H9 (cell line): Measurements from ENCODE around the gene TKTL1. TPM values are rescaled to one million over a fixed set of nuclear protein-coding genes. Genes with fewer than 3 reads are reported as not detected.

Experiments
- DNase-seq: peaks from one replicate; pipeline ENCODE4 v3.0.0-alpha.2; 2017
- H2AFZ ChIP-seq: one replicate; pipeline ENCODE4 v1.6.1; 2013; ENCODE audit warnings: mild to moderate bottlenecking, low read length, control low read depth, moderate library complexity
- H2AK5ac ChIP-seq: 2 replicates; pipeline ENCODE4 v1.6.1; 2013; ENCODE audit warnings: low read length, control low read depth, mixed read lengths; ENCODE audit not compliant: insufficient read length
- H2BK120ac ChIP-seq: one replicate; pipeline ENCODE4 v1.6.1; 2013; ENCODE audit warnings: low read depth, mild to moderate bottlenecking, low read length, control low read depth, inconsistent platforms; ENCODE audit not compliant: poor library complexity, severe bottlenecking
- H2BK12ac ChIP-seq: 2 replicates; pipeline ENCODE4 v1.6.1; 2013; ENCODE audit warnings: low read length, control low read depth, mixed read lengths, low read depth; ENCODE audit not compliant: insufficient read length
- H2BK15ac ChIP-seq: 2 replicates; pipeline ENCODE4 v1.6.1; 2013; ENCODE audit warnings: low read depth, low read length, control low read depth
- H2BK20ac ChIP-seq: one replicate; pipeline ENCODE4 v1.6.1; 2013; ENCODE audit warnings: low read depth, mild to moderate bottlenecking, low read length, control low read depth, inconsistent platforms; ENCODE audit not compliant: poor library complexity, severe bottlenecking
- H2BK5ac ChIP-seq: 2 replicates; pipeline ENCODE4 v1.6.1; 2013; ENCODE audit warnings: low read length, control low read depth, mixed read lengths; ENCODE audit not compliant: insufficient read length
- H3K14ac ChIP-seq: 2 replicates; pipeline ENCODE4 v1.6.1; 2013; ENCODE audit warnings: low read length, control low read depth; ENCODE audit not compliant: insufficient read depth
- H3K18ac ChIP-seq: 2 replicates; pipeline ENCODE4 v1.6.1; 2013; ENCODE audit warnings: low read depth, mild to moderate bottlenecking, mixed read lengths, low read length, control low read depth; ENCODE audit not compliant: insufficient read length
- H3K23ac ChIP-seq: 2 replicates; pipeline ENCODE4 v1.6.1; 2013; ENCODE audit warnings: low read length, control low read depth, mixed read lengths, low read depth; ENCODE audit not compliant: insufficient read length
- H3K23me2 ChIP-seq: 2 replicates; pipeline ENCODE4 v1.6.1; 2013; ENCODE audit warnings: low read depth, mild to moderate bottlenecking, mixed read lengths, low read length, control low read depth; ENCODE audit not compliant: insufficient read length, poor library complexity, severe bottlenecking
- H3K27ac ChIP-seq: 2 replicates; pipeline ENCODE4 v1.5.1; 2013; ENCODE audit warnings: low read length, control low read depth, mixed read lengths, low read depth; ENCODE audit not compliant: insufficient read length
- H3K27me3 ChIP-seq: 2 replicates; pipeline ENCODE4 v1.6.1; 2013; ENCODE audit warnings: low read length, control low read depth, inconsistent platforms; ENCODE audit not compliant: insufficient read depth
- H3K4ac ChIP-seq: 2 replicates; pipeline ENCODE4 v1.6.1; 2013; ENCODE audit warnings: low read depth, mild to moderate bottlenecking, control low read depth, inconsistent platforms, low read length, moderate library complexity
- H3K4me1 ChIP-seq: 2 replicates; pipeline ENCODE4 v1.6.1; 2013; ENCODE audit warnings: low read length, control low read depth, inconsistent platforms; ENCODE audit not compliant: insufficient read depth
- H3K4me2 ChIP-seq: 2 replicates; pipeline ENCODE4 v1.6.1; 2013; ENCODE audit warnings: low read length, control low read depth, mixed read lengths; ENCODE audit not compliant: insufficient read length, insufficient read depth
- H3K56ac ChIP-seq: 2 replicates; pipeline ENCODE4 v1.6.1; 2013; ENCODE audit warnings: low read depth, mild to moderate bottlenecking, mixed read lengths, low read length, control low read depth; ENCODE audit not compliant: insufficient read length
- H3K79me1 ChIP-seq: 2 replicates; pipeline ENCODE4 v1.6.1; 2013; ENCODE audit warnings: low read depth, mild to moderate bottlenecking, moderate library complexity, low read length, control low read depth, inconsistent platforms; ENCODE audit not compliant: insufficient read depth, poor library complexity, severe bottlenecking
- H3K79me2 ChIP-seq: 2 replicates; pipeline ENCODE4 v1.6.1; 2013; ENCODE audit warnings: low read length, control low read depth, inconsistent platforms; ENCODE audit not compliant: insufficient read depth
- H3K9ac ChIP-seq: 2 replicates; pipeline ENCODE4 v1.6.1; 2013; ENCODE audit warnings: low read length, control low read depth, mixed read lengths; ENCODE audit not compliant: insufficient read length; ENCODE audit errors: extremely low read depth
- H3K9me3 ChIP-seq: one replicate; pipeline ENCODE4 v1.6.1; 2013; ENCODE audit warnings: low read depth, low read length, inconsistent platforms; ENCODE audit not compliant: control insufficient read depth
- H3T11ph ChIP-seq: one replicate; pipeline ENCODE4 v1.6.1; 2013; ENCODE audit warnings: mild to moderate bottlenecking, low read length, control low read depth, inconsistent platforms
- H4K20me1 ChIP-seq: one replicate; pipeline ENCODE4 v1.6.1; 2013; ENCODE audit not compliant: control insufficient read depth, insufficient read length, insufficient read depth
- H4K5ac ChIP-seq: 2 replicates; pipeline ENCODE4 v1.6.1; 2013; ENCODE audit warnings: low read depth, mild to moderate bottlenecking, mixed read lengths, low read length, control low read depth; ENCODE audit not compliant: insufficient read length
- H4K8ac ChIP-seq: replicated peaks from 2 replicates; pipeline ENCODE4 v1.6.1; 2013; ENCODE audit warnings: low read length, control low read depth, mixed read lengths, low read depth; ENCODE audit not compliant: insufficient read length
- H4K91ac ChIP-seq: 2 replicates; pipeline ENCODE4 v1.6.1; 2013; ENCODE audit warnings: low read depth, mild to moderate bottlenecking, moderate library complexity, mixed read lengths, low read length, control low read depth; ENCODE audit not compliant: insufficient read length
- H3K27ac Mint-ChIP-seq, 3 experiments: 2 replicates in 2 of 3; 3 replicates in 1 of 3; pipeline ENCODE4 v1.8.0; 2020 to 2021; ENCODE audit warnings: mixed read lengths in 3 of 3, mild to moderate bottlenecking in 1 of 3, moderate library complexity in 1 of 3
- H3K27me3 Mint-ChIP-seq: 2 replicates; pipeline ENCODE4 v1.8.0; 2021; ENCODE audit warnings: low read depth, mild to moderate bottlenecking, moderate library complexity, mixed read lengths
- H3K36me3 Mint-ChIP-seq, 3 experiments: 2 replicates in 2 of 3; 3 replicates in 1 of 3; pipeline ENCODE4 v1.8.0; 2020 to 2021; ENCODE audit warnings: low read depth in 3 of 3, mixed read lengths in 3 of 3; ENCODE audit not compliant: insufficient read depth in 1 of 3
- H3K4me1 Mint-ChIP-seq, 2 experiments: 2 replicates each; pipeline ENCODE4 v1.8.0; 2020; ENCODE audit warnings: mixed read lengths in 2 of 2
- H3K4me3 Mint-ChIP-seq, 2 experiments: 2 replicates in 1 of 2; 3 replicates in 1 of 2; pipeline ENCODE4 v1.8.0; 2020 to 2021; ENCODE audit warnings: mild to moderate bottlenecking in 2 of 2, mixed read lengths in 2 of 2, moderate library complexity in 1 of 2
- H3K9me3 Mint-ChIP-seq, 2 experiments: 2 replicates in 1 of 2; 3 replicates in 1 of 2; pipeline ENCODE4 v1.8.0; 2020; ENCODE audit warnings: mild to moderate bottlenecking in 2 of 2, mixed read lengths in 2 of 2, moderate library complexity in 1 of 2
- WGBS: extraction: QIAGEN DNeasy Blood & Tissue Kit; methylation state at CpG from one replicate; pipeline ENCODE4 v1.1.7; 2013; ENCODE audit warnings: missing lambda C conversion rate, low lambda C conversion rate, mixed read lengths; ENCODE audit not compliant: insufficient read length; ENCODE audit errors: extremely low coverage; 5-methylcytosine and 5-hydroxymethylcytosine counted together
- total RNA-seq: library from RNA; stranded (reverse); gene quantifications from 2 replicates; pipeline ENCODE4 v1.2.1, GENCODE V29; 2021
- TF ChIP-seq, protein P1 (sequence below): fragments of 200-600 bp; sonication (generic); conservative IDR thresholded peaks from 3 replicates; pipeline ENCODE4 v1.8.0; 2021; ENCODE audit warnings: antibody characterized with exemption, mild to moderate bottlenecking

The TKTL1 gene
- total RNA-seq, 1 experiment from 2014 or later: not detected

DNA sequence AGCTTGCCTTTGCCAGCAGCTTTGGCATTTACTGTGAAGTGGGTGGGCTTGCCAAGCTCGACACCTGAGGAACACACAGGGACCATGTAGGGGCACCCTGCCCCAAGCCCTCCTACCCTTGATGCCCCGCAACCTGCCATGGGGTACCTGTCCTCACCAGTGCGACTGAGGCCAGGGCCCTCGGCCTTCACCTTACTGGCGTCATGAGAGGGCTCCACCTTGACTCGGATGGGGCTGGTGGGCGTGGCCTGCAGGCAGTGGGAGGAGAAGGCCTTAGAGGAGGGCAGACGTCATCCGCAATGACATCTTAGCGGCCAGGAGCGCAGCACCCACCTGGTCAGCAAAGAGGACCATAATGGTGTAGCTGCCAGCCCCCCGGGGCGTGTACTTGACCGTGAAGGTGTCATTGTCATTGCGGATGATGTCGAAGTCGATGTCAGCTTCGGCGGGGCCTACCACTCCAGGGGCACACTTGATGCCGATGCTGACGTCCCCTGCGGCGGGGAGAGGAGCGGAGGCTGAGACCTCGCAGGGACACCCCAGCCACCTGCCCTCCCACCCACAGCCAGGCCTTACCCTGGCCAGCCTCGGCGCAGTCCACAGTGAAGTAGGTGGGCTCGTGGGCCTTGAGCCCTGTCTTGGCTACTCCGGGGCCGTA, 66.6 kb downstream of the TKTL1 start:
- no peak overlapping the region for H2BK120ac ChIP-seq
- H3K79me2 ChIP-seq: no peaks in the 10 kb centered on the region

More for the DNA sequence above, 66.6 kb downstream of the TKTL1 start:
- Mint-ChIP-seq H3K9me3 (peaks cover 49 to 73% of the 10 kb centered on the region in 2 experiments), H3K36me3 (peaks cover 42 to 89% (median 86%) of the 10 kb centered on the region in 3 experiments), H3K27ac (no peak overlapping the region), H3K4me1 (no peaks in the 10 kb centered on the region), H3K4me3 (no peak overlapping the region), H3K27me3 (peaks cover 5% of the 10 kb centered on the region)
- H3K4me1 ChIP-seq: no peaks in the 10 kb centered on the region
- H3K9me3 ChIP-seq: peaks cover 24% of the 10 kb centered on the region
- no peak overlapping the region for H3K4ac ChIP-seq
- peaks cover 3% of the 10 kb centered on the region for H3K23me2 ChIP-seq
- H3K23ac ChIP-seq: no peak overlapping the region
- no peak overlapping the region for H4K8ac ChIP-seq
- H2BK15ac ChIP-seq: no peak overlapping the region
- no peak overlapping the region for H3K18ac ChIP-seq
- no peak overlapping the region for H2BK20ac ChIP-seq
- no peak overlapping the region for H3K56ac ChIP-seq
- TF ChIP-seq, protein P1, sequence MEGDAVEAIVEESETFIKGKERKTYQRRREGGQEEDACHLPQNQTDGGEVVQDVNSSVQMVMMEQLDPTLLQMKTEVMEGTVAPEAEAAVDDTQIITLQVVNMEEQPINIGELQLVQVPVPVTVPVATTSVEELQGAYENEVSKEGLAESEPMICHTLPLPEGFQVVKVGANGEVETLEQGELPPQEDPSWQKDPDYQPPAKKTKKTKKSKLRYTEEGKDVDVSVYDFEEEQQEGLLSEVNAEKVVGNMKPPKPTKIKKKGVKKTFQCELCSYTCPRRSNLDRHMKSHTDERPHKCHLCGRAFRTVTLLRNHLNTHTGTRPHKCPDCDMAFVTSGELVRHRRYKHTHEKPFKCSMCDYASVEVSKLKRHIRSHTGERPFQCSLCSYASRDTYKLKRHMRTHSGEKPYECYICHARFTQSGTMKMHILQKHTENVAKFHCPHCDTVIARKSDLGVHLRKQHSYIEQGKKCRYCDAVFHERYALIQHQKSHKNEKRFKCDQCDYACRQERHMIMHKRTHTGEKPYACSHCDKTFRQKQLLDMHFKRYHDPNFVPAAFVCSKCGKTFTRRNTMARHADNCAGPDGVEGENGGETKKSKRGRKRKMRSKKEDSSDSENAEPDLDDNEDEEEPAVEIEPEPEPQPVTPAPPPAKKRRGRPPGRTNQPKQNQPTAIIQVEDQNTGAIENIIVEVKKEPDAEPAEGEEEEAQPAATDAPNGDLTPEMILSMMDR: no peak
- H2BK12ac ChIP-seq: no peak overlapping the region
- no peak overlapping the region for H4K91ac ChIP-seq
- no peak overlapping the region for H3T11ph ChIP-seq
- no peak overlapping the region for H2AFZ ChIP-seq
- H3K4me2 ChIP-seq: no peak overlapping the region
- DNase-seq: no peak
- no peak overlapping the region for H2AK5ac ChIP-seq
- no peaks in the 10 kb centered on the region for H3K27me3 ChIP-seq
- peaks cover 2% of the 10 kb centered on the region for H4K20me1 ChIP-seq
- no peak overlapping the region for H3K9ac ChIP-seq
- WGBS: no CpG with 5 or more reads among the region's 30 CpGs
- no peak overlapping the region for H2BK5ac ChIP-seq
- H3K27ac ChIP-seq: no peak overlapping the region
- H3K14ac ChIP-seq: no peak overlapping the region
- H4K5ac ChIP-seq: no peak overlapping the region
- no peaks in the 10 kb centered on the region for H3K79me1 ChIP-seq
